GM23248 (cell line): Measurements from ENCODE around the gene CAMK4.

Experiments
- EZH2 ChIP-seq: fragments of 200-600 bp; sonication (generic); IDR thresholded peaks from 2 replicates; pipeline ENCODE4 v1.6.1; 2018; ENCODE audit warnings: antibody characterized with exemption, mild to moderate bottlenecking; ENCODE audit not compliant: insufficient read depth, poor library complexity, severe bottlenecking
- EZH2phosphoT487 ChIP-seq: fragments of 200-600 bp; sonication (generic); IDR thresholded peaks from 2 replicates; pipeline ENCODE4 v1.6.1; 2018; ENCODE audit warnings: antibody characterized with exemption, moderate library complexity, mild to moderate bottlenecking, low read depth; ENCODE audit not compliant: insufficient read depth

GRCh38 chr5:111375645-111376044, 151.5 kb downstream of the CAMK4 start:
- TF ChIP-seq EZH2phosphoT487 (no peak), EZH2 (no peak)
